Upper lobe of left lung (tissue), 6 donors: ENCODE data around the gene DDX24. TPM values are rescaled to one million over a fixed set of nuclear protein-coding genes. Genes with fewer than 3 reads are reported as not detected.

Source experiments
- ATAC-seq, 2 donors: fragments of 200-7000 bp; cut with Tn5 transposase; one replicate each; pipeline ENCODE4 v1.9.1; 2022; ENCODE audit warnings: mild to moderate bottlenecking in 2 of 2, moderate library complexity in 2 of 2; ENCODE audit not compliant: low FRiP score in 2 of 2
- DNase-seq, 2 donors: peaks; one replicate each; pipeline ENCODE4 v3.0.0-alpha.2; 2019 to 2020
- H3K27ac ChIP-seq, 4 donors: fragments of 200-600 bp; sonication (generic); one replicate each; pipeline ENCODE4 v1.5.1; 2016 to 2019
- H3K27me3 ChIP-seq, 4 donors: fragments of 200-600 bp; sonication (generic); one replicate each; pipeline ENCODE4 v1.5.1; 2017 to 2019
- H3K36me3 ChIP-seq, 4 donors: fragments of 200-600 bp; sonication (generic); one replicate each; pipeline ENCODE4 v1.5.1; 2016 to 2019
- H3K4me1 ChIP-seq, 4 donors: fragments of 200-600 bp; sonication (generic); one replicate each; pipeline ENCODE4 v1.5.1; 2018 to 2019
- H3K4me3 ChIP-seq, 4 donors: fragments of 200-600 bp; sonication (generic); one replicate each; pipeline ENCODE4 v1.5.1; 2017 to 2019; ENCODE audit warnings: mild to moderate bottlenecking in 2 of 4, moderate library complexity in 1 of 4
- H3K9me3 ChIP-seq, 4 donors: fragments of 200-600 bp; sonication (generic); one replicate each; pipeline ENCODE4 v1.5.1; 2018 to 2019
- EP300 ChIP-seq, 4 donors: sonication (generic); formaldehyde crosslinking; IDR thresholded peaks; one replicate each; pipeline ENCODE4 v1.5.1; 2017; ENCODE audit warnings: antibody characterized with exemption in 4 of 4, control low read depth in 2 of 4
- POLR2A ChIP-seq, 4 donors: fragments of 450-650 bp; IDR thresholded peaks; one replicate each; pipeline ENCODE4 v1.5.1; 2016 to 2017; ENCODE audit warnings: antibody characterized with exemption in 4 of 4, mild to moderate bottlenecking in 2 of 4
- POLR2AphosphoS5 ChIP-seq, 2 donors: sonication (generic); formaldehyde crosslinking; IDR thresholded peaks; one replicate each; pipeline ENCODE4 v1.5.1; 2017; ENCODE audit warnings: antibody characterized with exemption in 2 of 2
- WGBS, 2 donors: methylation state at CpG; one replicate each; pipeline ENCODE4 v1.1.5; 2017 to 2018; 5-methylcytosine and 5-hydroxymethylcytosine counted together
- total RNA-seq, 6 donors: library from RNA; depleted of rRNA in 4 of 6; stranded (reverse); fragments of >200 nt in 4 of 6; gene quantifications; one replicate each; pipeline versions ENCODE4 v1.1.0 to v1.2.1, GENCODE V29; 2016 to 2021
- TF ChIP-seq, protein P1 (sequence below), 6 experiments: fragments of 450-650 bp in 4 of 6; fragments of 200-600 bp in 2 of 6; sonication (generic) in 2 of 6; IDR thresholded peaks; one replicate each; pipeline ENCODE4 v1.5.1; 2016 to 2019; ENCODE audit warnings: antibody characterized with exemption in 6 of 6
- donor health status: DM: no; HTN: no; CAD: no; lungs with moderate emphysema.
- donor health status: DM: no; HTN: yes; CAD: no; lungs with severe emphysema.

DDX24 gene
- total RNA-seq, 6 donors from 2014 or later, result 124 to 189 (median 154) TPM

DNA sequence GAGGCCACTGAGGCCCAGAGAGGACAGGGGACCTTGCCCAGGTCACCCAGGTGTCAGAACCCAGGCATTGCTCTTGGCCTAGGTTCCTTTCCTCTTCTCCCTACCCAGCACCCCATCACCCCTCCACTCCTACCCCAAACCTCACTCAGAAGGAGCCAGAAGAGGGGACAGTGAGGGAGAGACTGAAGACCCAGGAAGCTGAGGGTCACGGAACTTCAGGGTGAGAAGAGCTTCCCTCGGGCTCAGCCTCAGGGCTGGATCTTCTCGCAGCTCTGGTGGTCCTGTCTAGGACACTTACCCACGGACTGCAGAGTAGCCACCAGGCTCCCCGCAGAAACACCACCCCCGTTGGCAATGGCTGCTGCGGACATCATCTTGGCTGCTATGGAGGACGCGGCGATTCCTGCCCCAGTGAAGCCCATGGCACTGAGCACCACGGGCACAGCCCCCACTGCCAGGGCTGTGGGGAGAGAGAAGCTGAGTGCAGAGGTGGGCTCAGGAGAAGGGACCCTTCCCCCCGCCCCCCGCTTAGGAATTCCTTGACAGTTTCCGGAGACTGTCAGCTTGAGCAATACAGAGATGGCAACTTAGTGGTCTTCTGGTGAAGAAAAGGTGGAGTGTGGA, 47.3 kb upstream of the DDX24 start:
- WGBS, 2 donors, result 90 to 94% methylated on average over 5 to 14 of the region's 14 CpGs
- Histone ChIP-seq H3K36me3 (no peaks in the 10 kb centered on the region), H3K27me3 (no peaks in the 10 kb centered on the region), H3K4me3 (no peak overlapping the region), H3K9me3 (no peaks in the 10 kb centered on the region), H3K4me1 (peaks cover 7 to 20% (median 12%) of the 10 kb centered on the region in 4 donors), H3K27ac (peak overlapping the region; percentile 71 to 91 (median 88))
- TF ChIP-seq POLR2A (IDR thresholded peaks at IDR 0.05), result no peak
- TF ChIP-seq POLR2AphosphoS5 (IDR thresholded peaks at IDR 0.05), result no peak
- TF ChIP-seq EP300 (IDR thresholded peaks at IDR 0.05), result no peak
- TF ChIP-seq, protein P1, sequence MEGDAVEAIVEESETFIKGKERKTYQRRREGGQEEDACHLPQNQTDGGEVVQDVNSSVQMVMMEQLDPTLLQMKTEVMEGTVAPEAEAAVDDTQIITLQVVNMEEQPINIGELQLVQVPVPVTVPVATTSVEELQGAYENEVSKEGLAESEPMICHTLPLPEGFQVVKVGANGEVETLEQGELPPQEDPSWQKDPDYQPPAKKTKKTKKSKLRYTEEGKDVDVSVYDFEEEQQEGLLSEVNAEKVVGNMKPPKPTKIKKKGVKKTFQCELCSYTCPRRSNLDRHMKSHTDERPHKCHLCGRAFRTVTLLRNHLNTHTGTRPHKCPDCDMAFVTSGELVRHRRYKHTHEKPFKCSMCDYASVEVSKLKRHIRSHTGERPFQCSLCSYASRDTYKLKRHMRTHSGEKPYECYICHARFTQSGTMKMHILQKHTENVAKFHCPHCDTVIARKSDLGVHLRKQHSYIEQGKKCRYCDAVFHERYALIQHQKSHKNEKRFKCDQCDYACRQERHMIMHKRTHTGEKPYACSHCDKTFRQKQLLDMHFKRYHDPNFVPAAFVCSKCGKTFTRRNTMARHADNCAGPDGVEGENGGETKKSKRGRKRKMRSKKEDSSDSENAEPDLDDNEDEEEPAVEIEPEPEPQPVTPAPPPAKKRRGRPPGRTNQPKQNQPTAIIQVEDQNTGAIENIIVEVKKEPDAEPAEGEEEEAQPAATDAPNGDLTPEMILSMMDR (IDR thresholded peaks at IDR 0.05), result no peak
- DNase-seq, result peak in 1 of 2 donors; percentile 33
- ATAC-seq, result no peak

DNA sequence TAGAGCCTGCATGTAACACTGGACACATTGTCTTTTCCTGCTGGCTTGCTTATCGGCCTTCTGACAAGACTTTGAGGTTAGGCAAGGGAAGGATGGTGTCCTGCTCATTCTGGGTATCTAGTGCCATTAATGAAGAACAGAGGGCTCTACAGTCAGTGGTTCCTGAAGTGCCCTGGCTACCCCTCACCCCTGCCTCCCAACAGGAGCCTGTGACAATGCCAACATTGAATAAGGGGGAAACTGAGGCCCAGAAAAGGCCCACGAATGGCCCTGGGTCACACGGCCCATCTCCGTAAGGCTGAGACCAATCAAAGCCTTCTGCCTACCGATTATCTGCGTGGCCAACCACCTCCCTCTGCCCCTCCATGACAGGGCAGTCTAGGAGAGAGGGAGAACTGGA, 46.3 kb upstream of the DDX24 start:
- TF ChIP-seq POLR2AphosphoS5 (IDR thresholded peaks at IDR 0.05), result no peak
- TF ChIP-seq, protein P1 (IDR thresholded peaks at IDR 0.05), result no peak
- TF ChIP-seq EP300 (IDR thresholded peaks at IDR 0.05), result no peak
- no peak for TF ChIP-seq POLR2A (IDR thresholded peaks at IDR 0.05)
- H3K9me3 ChIP-seq, result no peaks in the 10 kb centered on the region
- H3K27me3 ChIP-seq, result no peaks in the 10 kb centered on the region
- no peak overlapping the region for H3K27ac ChIP-seq
- WGBS, 2 donors, result 91 to 96% methylated on average over 6 of the region's 6 CpGs
- H3K36me3 ChIP-seq, result no peaks in the 10 kb centered on the region
- no peak for DNase-seq
- H3K4me3 ChIP-seq, result no peak overlapping the region
- ATAC-seq, result no peak
- H3K4me1 ChIP-seq, result peaks cover 7 to 20% (median 12%) of the 10 kb centered on the region in 4 donors

DNA sequence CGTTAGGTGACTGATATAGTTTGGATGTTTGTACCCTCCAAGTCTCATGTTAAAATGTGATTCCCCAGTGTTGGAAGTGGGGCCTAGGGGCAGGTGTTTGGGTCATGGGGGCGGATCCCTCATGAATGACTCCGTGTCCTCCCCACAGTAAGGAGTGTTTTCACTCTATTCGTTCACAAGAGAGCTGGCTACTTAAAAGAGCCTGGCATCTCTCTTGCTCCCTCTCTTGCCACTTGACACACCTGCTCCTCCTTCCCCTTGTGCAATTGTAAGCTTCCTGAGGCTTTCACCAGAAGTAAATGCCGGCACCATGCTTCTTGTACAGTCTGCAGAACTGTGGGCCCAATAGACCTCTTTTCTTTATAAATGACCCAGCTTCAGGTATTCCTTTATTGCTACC, 45.8 kb upstream of the DDX24 start:
- ATAC-seq (no peak), DNase-seq (no peak)
- no peak overlapping the region for H3K27ac ChIP-seq
- no peaks in the 10 kb centered on the region for H3K27me3 ChIP-seq
- H3K4me1 ChIP-seq, result peaks cover 7 to 20% (median 12%) of the 10 kb centered on the region in 4 donors
- WGBS, 2 donors, result 74 to 78% methylated on average over 5 of the region's 5 CpGs
- H3K9me3 ChIP-seq, result no peaks in the 10 kb centered on the region
- no peak for TF ChIP-seq POLR2AphosphoS5 (IDR thresholded peaks at IDR 0.05)
- no peak for TF ChIP-seq EP300 (IDR thresholded peaks at IDR 0.05)
- TF ChIP-seq, protein P1 (IDR thresholded peaks at IDR 0.05), result no peak
- TF ChIP-seq POLR2A (IDR thresholded peaks at IDR 0.05), result no peak
- H3K36me3 ChIP-seq, result no peaks in the 10 kb centered on the region
- no peak overlapping the region for H3K4me3 ChIP-seq

DNA sequence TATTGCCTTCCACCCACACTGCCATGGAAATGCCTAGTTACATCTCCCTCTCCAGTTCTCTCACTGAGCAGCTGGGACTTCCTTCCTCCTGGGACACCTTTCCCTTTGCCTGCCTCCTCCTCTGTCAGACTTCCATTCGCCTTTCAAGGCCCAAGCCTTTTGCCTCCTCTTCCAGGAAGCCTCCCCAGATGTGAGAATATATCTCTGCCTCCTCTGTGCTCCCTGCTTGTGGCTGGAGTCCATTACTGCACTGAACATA, 45.3 kb upstream of the DDX24 start:
- no peak for ATAC-seq
- no peaks in the 10 kb centered on the region for H3K27me3 ChIP-seq
- no peak overlapping the region for H3K27ac ChIP-seq
- TF ChIP-seq POLR2AphosphoS5 (IDR thresholded peaks at IDR 0.05) (no peak), EP300 (IDR thresholded peaks at IDR 0.05) (no peak), POLR2A (IDR thresholded peaks at IDR 0.05) (no peak)
- TF ChIP-seq, protein P1 (IDR thresholded peaks at IDR 0.05), result no peak
- WGBS, 2 donors, result 76 to 89% methylated on average over 1 of the region's 1 CpG
- no peak for DNase-seq
- H3K36me3 ChIP-seq, result no peaks in the 10 kb centered on the region
- H3K4me1 ChIP-seq, result peaks cover 7 to 20% (median 13%) of the 10 kb centered on the region in 4 donors
- no peaks in the 10 kb centered on the region for H3K9me3 ChIP-seq
- no peak overlapping the region for H3K4me3 ChIP-seq
